Measurements from ENCODE around the gene KRT84. TPM values are rescaled to one million over a fixed set of nuclear protein-coding genes. Genes with fewer than 3 reads are reported as not detected.
"Not testable (repeated sequence)": the region's sequence is repeated elsewhere in the genome, so short reads cannot be mapped to it uniquely, and the experiment has no call there.

KRT84 gene
- total RNA-seq, 3 donors from 2014 or later (not counting 1 experiment from before 2014, with no cell fraction given) = not detected

DNA sequence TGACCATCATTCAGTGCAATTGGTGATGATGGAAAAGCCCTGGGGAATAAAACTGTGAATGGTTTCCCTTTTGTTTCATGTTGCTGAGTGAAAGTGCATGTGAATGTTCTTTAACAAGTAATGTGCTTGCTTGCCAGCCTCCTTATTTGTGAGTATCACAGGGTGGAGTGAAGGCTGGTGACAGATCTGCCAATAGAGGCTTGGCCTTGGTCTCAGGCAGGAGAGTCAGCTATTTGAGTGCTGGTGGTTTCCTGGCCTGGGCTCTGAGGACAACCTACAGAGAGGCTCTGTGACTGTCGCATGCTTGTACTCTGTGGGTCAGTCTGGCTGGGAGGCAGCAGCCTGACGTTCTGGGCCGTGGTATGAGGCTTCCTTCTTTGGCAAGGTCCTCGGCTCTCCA is 38.9 kb downstream of the KRT84 start:
- Mint-ChIP-seq H3K4me3 (no peak overlapping the region), H3K27me3 (ENCODE audit: low read depth in 2 of 2) (peaks cover 65 to 79% of the 10 kb centered on the region in 2 donors), H3K9me3 (no peaks in the 10 kb centered on the region), H3K36me3 (no peaks in the 10 kb centered on the region), H3K27ac (no peak overlapping the region), H3K4me1 (peaks cover 2 to 19% of the 10 kb centered on the region in 2 donors)
- Histone ChIP-seq H3K27me3 (ENCODE audit: control insufficient read depth, insufficient read depth, low read length) (peaks cover 29% of the 10 kb centered on the region), H3K9me3 (ENCODE audit: control insufficient read depth, insufficient read depth, low read length) (peaks cover 3% of the 10 kb centered on the region), H3K4me3 (ENCODE audit: low read length) (no peak overlapping the region), H3K4me1 (ENCODE audit: control insufficient read depth, insufficient read depth, low read length) (peaks cover 11% of the 10 kb centered on the region), H3K36me3 (ENCODE audit: control insufficient read depth, insufficient read depth, low read length) (no peaks in the 10 kb centered on the region), H3K27ac (ENCODE audit: low read length) (no peak overlapping the region)
- no peak for DNase-seq
- TF ChIP-seq, protein P1, sequence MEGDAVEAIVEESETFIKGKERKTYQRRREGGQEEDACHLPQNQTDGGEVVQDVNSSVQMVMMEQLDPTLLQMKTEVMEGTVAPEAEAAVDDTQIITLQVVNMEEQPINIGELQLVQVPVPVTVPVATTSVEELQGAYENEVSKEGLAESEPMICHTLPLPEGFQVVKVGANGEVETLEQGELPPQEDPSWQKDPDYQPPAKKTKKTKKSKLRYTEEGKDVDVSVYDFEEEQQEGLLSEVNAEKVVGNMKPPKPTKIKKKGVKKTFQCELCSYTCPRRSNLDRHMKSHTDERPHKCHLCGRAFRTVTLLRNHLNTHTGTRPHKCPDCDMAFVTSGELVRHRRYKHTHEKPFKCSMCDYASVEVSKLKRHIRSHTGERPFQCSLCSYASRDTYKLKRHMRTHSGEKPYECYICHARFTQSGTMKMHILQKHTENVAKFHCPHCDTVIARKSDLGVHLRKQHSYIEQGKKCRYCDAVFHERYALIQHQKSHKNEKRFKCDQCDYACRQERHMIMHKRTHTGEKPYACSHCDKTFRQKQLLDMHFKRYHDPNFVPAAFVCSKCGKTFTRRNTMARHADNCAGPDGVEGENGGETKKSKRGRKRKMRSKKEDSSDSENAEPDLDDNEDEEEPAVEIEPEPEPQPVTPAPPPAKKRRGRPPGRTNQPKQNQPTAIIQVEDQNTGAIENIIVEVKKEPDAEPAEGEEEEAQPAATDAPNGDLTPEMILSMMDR (IDR thresholded peaks at IDR 0.05) = no peak
- WGBS (ENCODE audit: insufficient coverage) = 16% methylated on average over 4 of the region's 4 CpGs
- no peak for ATAC-seq
- intact Hi-C loops (cut with micrococcal nuclease) = no loop called here

DNA sequence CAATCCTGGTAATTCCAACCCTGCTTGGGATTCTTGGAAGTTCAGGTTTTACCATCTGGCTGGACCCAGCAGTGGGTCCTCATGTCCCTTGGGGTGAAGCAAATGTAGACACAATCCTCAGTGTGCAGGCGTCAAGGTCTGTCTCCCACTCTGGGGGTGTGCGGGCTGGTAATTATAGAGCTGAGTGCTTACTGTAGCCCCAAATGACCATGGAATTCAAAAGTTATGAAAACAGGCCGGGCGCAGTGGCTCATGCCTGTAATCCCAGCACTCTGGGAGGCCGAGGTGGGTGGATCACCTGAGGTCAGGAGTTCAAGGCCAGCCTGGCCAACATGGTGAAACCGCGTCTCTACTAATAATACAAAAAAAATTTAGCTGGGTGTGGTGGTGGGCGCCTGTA is 40.4 kb downstream of the KRT84 start:
- ATAC-seq; DNase-seq; H3K4me3 ChIP-seq (ENCODE audit: low read length); H3K4me1 ChIP-seq (ENCODE audit: control insufficient read depth, insufficient read depth, low read length); intact Hi-C loops (cut with micrococcal nuclease); H3K36me3 ChIP-seq (ENCODE audit: control insufficient read depth, insufficient read depth, low read length); H3K4me3 Mint-ChIP-seq; H3K9me3 ChIP-seq (ENCODE audit: control insufficient read depth, insufficient read depth, low read length); H3K27ac Mint-ChIP-seq; H3K27ac ChIP-seq (ENCODE audit: low read length); H3K36me3 Mint-ChIP-seq; H3K9me3 Mint-ChIP-seq: not testable (repeated sequence)
- Mint-ChIP-seq H3K4me1 (peaks cover 0 to 11% of the 10 kb centered on the region in 2 donors), H3K27me3 (ENCODE audit: low read depth in 2 of 2) (peaks cover 60 to 74% of the 10 kb centered on the region in 2 donors)
- WGBS (ENCODE audit: insufficient coverage) = 90% methylated on average over 4 of the region's 8 CpGs
- peaks cover 18% of the 10 kb centered on the region for H3K27me3 ChIP-seq (ENCODE audit: control insufficient read depth, insufficient read depth, low read length)

DNA sequence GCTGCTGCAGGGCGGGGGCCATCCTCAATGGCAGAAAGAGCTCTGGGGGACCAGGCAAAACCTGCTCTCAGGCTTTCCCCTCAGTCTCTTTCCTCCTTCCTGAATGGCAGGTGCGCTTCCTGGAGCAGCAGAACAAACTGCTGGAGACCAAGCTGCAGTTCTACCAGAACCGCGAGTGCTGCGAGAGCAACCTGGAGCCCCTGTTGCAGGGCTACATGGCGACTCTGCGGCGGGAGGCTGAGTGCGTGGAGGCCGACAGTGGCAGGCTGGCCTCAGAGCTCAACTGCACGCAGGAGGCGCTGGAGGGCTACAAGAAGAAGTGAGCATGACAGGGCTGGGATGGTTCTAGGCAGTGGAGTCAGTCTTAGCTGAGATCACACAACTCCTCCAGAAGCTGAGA is 41.3 kb downstream of the KRT84 start:
- H3K36me3 ChIP-seq (ENCODE audit: control insufficient read depth, insufficient read depth, low read length) = no peaks in the 10 kb centered on the region
- no peak overlapping the region for H3K4me3 Mint-ChIP-seq
- H3K4me1 Mint-ChIP-seq = peaks cover 0 to 11% of the 10 kb centered on the region in 2 donors
- 94% methylated on average over 12 of the region's 12 CpGs for WGBS (ENCODE audit: insufficient coverage)
- H3K4me1 ChIP-seq (ENCODE audit: control insufficient read depth, insufficient read depth, low read length) = no peaks in the 10 kb centered on the region
- no peak for ATAC-seq
- no peaks in the 10 kb centered on the region for H3K36me3 Mint-ChIP-seq
- H3K27me3 Mint-ChIP-seq (ENCODE audit: low read depth in 2 of 2) = peaks cover 61 to 79% of the 10 kb centered on the region in 2 donors
- H3K27me3 ChIP-seq (ENCODE audit: control insufficient read depth, insufficient read depth, low read length) = peaks cover 13% of the 10 kb centered on the region
- H3K4me3 ChIP-seq (ENCODE audit: low read length) = no peak overlapping the region
- TF ChIP-seq, protein P1 (IDR thresholded peaks at IDR 0.05) = no peak
- no peak overlapping the region for H3K27ac ChIP-seq (ENCODE audit: low read length)
- H3K9me3 ChIP-seq (ENCODE audit: control insufficient read depth, insufficient read depth, low read length) = peaks cover 3% of the 10 kb centered on the region
- H3K27ac Mint-ChIP-seq = no peak overlapping the region
- H3K9me3 Mint-ChIP-seq = no peaks in the 10 kb centered on the region
- DNase-seq = no peak
- intact Hi-C loops (cut with micrococcal nuclease) = no loop called here

DNA sequence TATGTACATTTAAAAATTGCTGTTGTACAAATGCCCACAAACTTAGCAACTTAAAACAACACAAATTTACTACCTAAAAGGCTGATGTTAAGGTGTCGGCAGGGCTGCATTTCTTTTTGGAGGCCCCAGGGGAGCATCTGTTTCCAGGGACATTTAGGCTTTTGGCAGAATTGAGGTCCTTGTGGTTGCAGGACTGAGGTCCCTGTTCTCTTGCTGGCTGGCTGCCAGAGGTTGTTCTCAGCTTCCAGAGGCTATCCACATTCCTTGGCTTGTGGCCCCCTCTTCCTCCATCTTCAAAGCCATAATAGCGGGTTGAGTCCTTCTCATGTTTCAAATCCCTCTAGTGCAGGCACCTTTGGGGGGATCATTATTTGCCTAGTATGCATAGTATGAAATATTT is 41.9 kb downstream of the KRT84 start:
- Mint-ChIP-seq H3K36me3 (no peaks in the 10 kb centered on the region), H3K4me3 (no peak overlapping the region), H3K4me1 (peaks cover 0 to 11% of the 10 kb centered on the region in 2 donors), H3K27me3 (ENCODE audit: low read depth in 2 of 2) (peaks cover 61 to 79% of the 10 kb centered on the region in 2 donors), H3K9me3 (no peaks in the 10 kb centered on the region), H3K27ac (no peak overlapping the region)
- Histone ChIP-seq H3K9me3 (ENCODE audit: control insufficient read depth, insufficient read depth, low read length) (peaks cover 3% of the 10 kb centered on the region), H3K4me3 (ENCODE audit: low read length) (no peak overlapping the region), H3K4me1 (ENCODE audit: control insufficient read depth, insufficient read depth, low read length) (no peaks in the 10 kb centered on the region), H3K36me3 (ENCODE audit: control insufficient read depth, insufficient read depth, low read length) (no peaks in the 10 kb centered on the region), H3K27me3 (ENCODE audit: control insufficient read depth, insufficient read depth, low read length) (peaks cover 13% of the 10 kb centered on the region), H3K27ac (ENCODE audit: low read length) (no peak overlapping the region)
- TF ChIP-seq, protein P1 (IDR thresholded peaks at IDR 0.05) = no peak
- WGBS (ENCODE audit: insufficient coverage) = 100% methylated on average over 2 of the region's 2 CpGs
- DNase-seq (no peak), ATAC-seq (no peak)
- intact Hi-C loops (cut with micrococcal nuclease) = no loop called here
